BJ (cell line): Measurements from ENCODE around the gene EID2B. TPM values are rescaled to one million over a fixed set of nuclear protein-coding genes. Genes with fewer than 3 reads are reported as not detected.

Experiments
- CTCF ChIA-PET: fragments of 350-600 bp; formaldehyde crosslinking; extraction: SDS; loops from one replicate; lab custom pipeline; 2021; ENCODE audit warnings: antibody characterized with exemption, inconsistent platforms; lab: Yijun Ruan, JAX
- POLR2A ChIA-PET: fragments of 300-600 bp; sonication (Branson Sonifier 250); formaldehyde crosslinking; extraction: SDS; loops from one replicate; lab custom pipeline; 2021; ENCODE audit warnings: antibody characterized with exemption; lab: Charles Lee
- DNase-seq: peaks from one replicate; pipeline ENCODE4 v3.0.0-alpha.2; 2011; ENCODE audit warnings: low read depth
- H3K27me3 ChIP-seq: 2 replicates; pipeline ENCODE4 v1.6.0; 2011; ENCODE audit warnings: low read length; ENCODE audit not compliant: control insufficient read depth, insufficient read depth
- H3K36me3 ChIP-seq: 2 replicates; pipeline ENCODE4 v1.5.1; 2011; ENCODE audit warnings: low read length; ENCODE audit not compliant: control insufficient read depth, insufficient read depth
- H3K4me3 ChIP-seq: 2 replicates; pipeline ENCODE4 v1.5.1; 2011; ENCODE audit warnings: low read depth, mild to moderate bottlenecking, control low read depth, low read length
- CTCF ChIP-seq: IDR thresholded peaks from 2 replicates; pipeline ENCODE4 v1.5.1; 2011; ENCODE audit warnings: low read depth, mild to moderate bottlenecking, control low read depth, inconsistent platforms, low read length, moderate library complexity; ENCODE audit not compliant: insufficient read depth
- polyA plus RNA-seq: library from polyadenylated mRNA; depleted of rRNA; stranded (reverse); fragments of >200 nt; gene quantifications from 2 replicates; pipeline ENCODE4 v1.2.3, GENCODE V29; 2011

Gene EID2B
- polyA plus RNA-seq, 1 experiment = 2.2 TPM

GRCh38 chr19:39533003-39533512 lies 406 bp upstream of the EID2B start:
- H3K36me3 ChIP-seq = no peaks in the 10 kb centered on the region
- no peak overlapping the region for H3K4me3 ChIP-seq
- CTCF ChIA-PET = interaction anchor here (0.6 to 3.4 kb wide), 25 partner anchors 9 to 135 kb away, joined by 3 to 41 read pairs (median 5); partner anchors contain the start of genes PLEKHG2, RPS16, SUPT5H and TIMM50
- no peaks in the 10 kb centered on the region for H3K27me3 ChIP-seq
- POLR2A ChIA-PET = interaction anchor here (1.0 kb wide), 1 partner anchor 97 kb away, joined by 4 read pairs; the partner anchor contains the start of gene RPS16
- no peak for TF ChIP-seq CTCF
- DNase-seq = no peak

DNA sequence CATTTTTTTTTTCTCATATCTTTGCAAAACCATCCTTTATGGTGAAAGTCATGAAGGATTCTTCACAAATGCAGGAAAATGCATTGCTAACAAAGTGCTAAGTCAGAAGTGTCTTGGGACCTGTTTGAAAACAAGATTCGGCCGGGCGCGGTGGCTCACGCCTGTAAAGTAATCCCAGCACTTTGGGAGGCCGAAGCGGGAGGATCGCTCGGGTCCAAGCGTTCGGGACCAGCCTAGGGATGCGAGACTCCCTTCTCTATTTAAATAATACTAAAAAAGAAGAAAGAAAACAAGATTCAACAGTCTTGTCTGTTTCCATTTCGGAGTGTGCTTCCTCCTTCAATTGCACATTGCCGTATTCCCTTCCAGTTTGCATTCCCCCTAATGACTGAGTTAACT lies 819 bp downstream of the EID2B start:
- H3K4me3 ChIP-seq = peak overlapping the region; percentile 74
- no peak for TF ChIP-seq CTCF
- ChIA-PET POLR2A (no interaction called here), CTCF (interaction anchor here (0.7 to 3.4 kb wide), 21 partner anchors 8 to 131 kb away, joined by 3 to 41 read pairs (median 5); partner anchors contain the start of genes RPS16, SUPT5H and TIMM50)
- no peak for DNase-seq
- no peaks in the 10 kb centered on the region for H3K27me3 ChIP-seq
- no peaks in the 10 kb centered on the region for H3K36me3 ChIP-seq

- H3K36me3 ChIP-seq = no peaks in the 10 kb centered on the region
- H3K4me3 ChIP-seq = no peak overlapping the region
- no peaks in the 10 kb centered on the region for H3K27me3 ChIP-seq
- no peak for TF ChIP-seq CTCF
- POLR2A ChIA-PET = no interaction called here
- no peak for DNase-seq
- CTCF ChIA-PET = interaction anchor here (1.1 to 2.0 kb wide), 2 partner anchors 9 to 22 kb away, joined by 3 to 5 read pairs; no protein-coding TSS in a partner anchor
Observed at GRCh38 chr19:39525205-39525604, 7.4 kb downstream of the EID2B start.

- Histone ChIP-seq H3K36me3 (no peaks in the 10 kb centered on the region), H3K27me3 (no peaks in the 10 kb centered on the region), H3K4me3 (no peak overlapping the region)
- TF ChIP-seq CTCF = no peak
- ChIA-PET POLR2A (no interaction called here), CTCF (interaction anchor here (0.9 to 2.0 kb wide), 5 partner anchors 8 to 50 kb away, joined by 3 to 5 read pairs (median 3); partner anchors contain the start of gene EID2B)
- DNase-seq = no peak
Observed at GRCh38 chr19:39524495-39524894, 8.2 kb downstream of the EID2B start.

GRCh38 chr19:39520541-39521484 lies 11.8 kb downstream of the EID2B start:
- no peaks in the 10 kb centered on the region for H3K36me3 ChIP-seq
- POLR2A ChIA-PET = no interaction called here
- no peak for DNase-seq
- CTCF ChIA-PET = interaction anchor here (1.0 kb wide), 1 partner anchor 46 kb away, joined by 5 read pairs; no protein-coding TSS in a partner anchor
- no peak for TF ChIP-seq CTCF
- H3K27me3 ChIP-seq = peaks cover 14% of the 10 kb centered on the region
- no peak overlapping the region for H3K4me3 ChIP-seq
